ENCODE data around the gene INF2. TPM values are rescaled to one million over a fixed set of nuclear protein-coding genes. Genes with fewer than 3 reads are reported as not detected.
"Not testable (repeated sequence)": the region's sequence is repeated elsewhere in the genome, so short reads cannot be mapped to it uniquely, and the experiment has no call there.

Gene INF2
- polyA plus RNA-seq, 3 donors, result 34.1 to 38.1 (median 34.6) TPM

GRCh38 chr14:104747876-104748275 lies 58.5 kb downstream of the INF2 start:
- no peak for DNase-seq (ENCODE audit: low read depth in 3 of 3, low spot score in 2 of 3)

GRCh38 chr14:104749111-104749649 lies 59.8 kb downstream of the INF2 start:
- DNase-seq (ENCODE audit: low read depth in 3 of 3, low spot score in 2 of 3), result no peak

GRCh38 chr14:104750056-104750752 lies 60.8 kb downstream of the INF2 start:
- DNase-seq (ENCODE audit: low read depth in 3 of 3, low spot score in 2 of 3), result no peak

- DNase-seq (ENCODE audit: low read depth in 3 of 3, low spot score in 2 of 3), result not testable (repeated sequence)
Measured at GRCh38 chr14:104750753-104751057, 61.3 kb downstream of the INF2 start.

- no peak for DNase-seq (ENCODE audit: low read depth in 3 of 3, low spot score in 2 of 3)
Measured at GRCh38 chr14:104751539-104752422, 62.4 kb downstream of the INF2 start.

- no peak for DNase-seq (ENCODE audit: low read depth in 3 of 3, low spot score in 2 of 3)
Measured at GRCh38 chr14:104752423-104752734, 63.0 kb downstream of the INF2 start.

- DNase-seq (ENCODE audit: low read depth in 3 of 3, low spot score in 2 of 3), result peak; percentile 95 to 96 (median 96)
Measured at GRCh38 chr14:104752735-104753527, 63.5 kb downstream of the INF2 start, which contains the start of gene SIVA1. Gene SIVA1, plus strand, starts transcription at chr14:104753147. Its CDS starts 55 bp downstream, at chr14:104753202.

GRCh38 chr14:104753528-104754212 lies 64.3 kb downstream of the INF2 start:
- DNase-seq (ENCODE audit: low read depth in 3 of 3, low spot score in 2 of 3), result no peak

GRCh38 chr14:104754213-104754851 lies 64.9 kb downstream of the INF2 start:
- DNase-seq (ENCODE audit: low read depth in 3 of 3, low spot score in 2 of 3), result no peak

GRCh38 chr14:104755621-104756020 lies 66.2 kb downstream of the INF2 start:
- no peak for DNase-seq (ENCODE audit: low read depth in 3 of 3, low spot score in 2 of 3)

GRCh38 chr14:104756477-104757237 lies 67.2 kb downstream of the INF2 start:
- no peak for DNase-seq (ENCODE audit: low read depth in 3 of 3, low spot score in 2 of 3)

GRCh38 chr14:104757238-104757585 lies 67.8 kb downstream of the INF2 start:
- no peak for DNase-seq (ENCODE audit: low read depth in 3 of 3, low spot score in 2 of 3)

GRCh38 chr14:104757681-104758392 lies 68.4 kb downstream of the INF2 start:
- no peak for DNase-seq (ENCODE audit: low read depth in 3 of 3, low spot score in 2 of 3)

- no peak for DNase-seq (ENCODE audit: low read depth in 3 of 3, low spot score in 2 of 3)
Measured at GRCh38 chr14:104758981-104759969, 69.9 kb downstream of the INF2 start.

- DNase-seq (ENCODE audit: low read depth in 3 of 3, low spot score in 2 of 3), result no peak
Measured at GRCh38 chr14:104765517-104765916, 76.1 kb downstream of the INF2 start.

GRCh38 chr14:104766256-104766862 lies 76.9 kb downstream of the INF2 start:
- DNase-seq (ENCODE audit: low read depth in 3 of 3, low spot score in 2 of 3), result no peak
